HepG2 (cell line): ENCODE results near the gene MT1M.

Experiments used
- ARHGAP35 ChIP-seq: sonication (generic); formaldehyde crosslinking; IDR thresholded peaks from 2 replicates; pipeline ENCODE4 v1.9.0; 2022; ENCODE audit warnings: mild to moderate bottlenecking, inconsistent platforms, moderate library complexity, missing genetic modification reagents, borderline replicate concordance
- NFE2 ChIP-seq: sonication (generic); formaldehyde crosslinking; IDR thresholded peaks from 2 replicates; pipeline ENCODE4 v1.4.0; 2020; ENCODE audit warnings: missing genetic modification reagents
- RAD51 ChIP-seq: fragments of 450-650 bp; IDR thresholded peaks from 2 replicates; pipeline ENCODE4 v1.6.1; 2016; ENCODE audit warnings: borderline replicate concordance
- SUZ12 ChIP-seq: fragments of 150-350 bp; IDR thresholded peaks from 2 replicates; pipeline ENCODE4 v1.6.1; 2014; ENCODE audit warnings: low read depth, low read length
- TCF12 ChIP-seq, 2 experiments: fragments of 450-650 bp in 1 of 2; sonication (generic) in 1 of 2; formaldehyde crosslinking in 1 of 2; IDR thresholded peaks; 2 replicates each; pipeline versions ENCODE4 v1.6.1 to v1.8.0; 2017 to 2022; ENCODE audit warnings: antibody characterized with exemption in 1 of 2, mild to moderate bottlenecking in 1 of 2, missing genetic modification reagents in 1 of 2, moderate library complexity in 1 of 2
- ZZZ3 ChIP-seq: sonication (generic); formaldehyde crosslinking; IDR thresholded peaks from 2 replicates; pipeline ENCODE4 v1.4.0; 2020; ENCODE audit warnings: missing genetic modification reagents, mild to moderate bottlenecking, borderline replicate concordance
- TF ChIP-seq, protein P1 (sequence below): sonication (generic); formaldehyde crosslinking; IDR thresholded peaks from 2 replicates; pipeline ENCODE4 v1.4.0; 2020; ENCODE audit warnings: missing genetic modification reagents
- TF ChIP-seq, protein P2 (sequence below), 2 experiments: IDR thresholded peaks; 2 replicates each; pipeline ENCODE4 v1.6.1; 2011 to 2012; ENCODE audit warnings: low read length in 2 of 2, borderline replicate concordance in 1 of 2, low read depth in 1 of 2, mild to moderate bottlenecking in 1 of 2, moderate library complexity in 1 of 2

DNA sequence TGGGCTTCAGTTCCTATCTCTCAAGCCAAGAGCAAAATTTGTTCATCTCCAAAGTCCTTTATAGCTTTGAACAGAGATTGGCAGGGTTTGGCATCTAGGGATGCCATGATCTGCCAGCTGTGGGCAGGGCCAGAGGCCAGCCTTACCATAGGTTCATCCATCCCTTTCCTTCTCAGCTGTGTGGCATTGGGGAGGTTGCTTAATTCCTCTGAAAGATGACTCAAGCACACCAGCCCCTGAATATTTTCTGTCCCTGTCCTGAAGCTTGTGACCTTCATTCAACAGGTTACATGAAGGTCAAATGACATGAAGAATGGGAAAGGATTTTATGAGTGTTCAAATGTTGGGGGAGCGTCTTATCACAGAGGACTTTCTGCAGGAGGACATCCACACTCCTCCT is 32.0 kb downstream of the MT1M start:
- TF ChIP-seq TCF12 (IDR thresholded peaks at IDR 0.05) (no peak), TCF12 (CRISPR knock-in tag; IDR thresholded peaks at IDR 0.05) (no peak), NFE2 (CRISPR knock-in tag) (no peak), RAD51 (no peak), SUZ12 (no peak), ZZZ3 (CRISPR knock-in tag) (no peak), ARHGAP35 (CRISPR knock-in tag) (no peak)
- TF ChIP-seq, protein P1, sequence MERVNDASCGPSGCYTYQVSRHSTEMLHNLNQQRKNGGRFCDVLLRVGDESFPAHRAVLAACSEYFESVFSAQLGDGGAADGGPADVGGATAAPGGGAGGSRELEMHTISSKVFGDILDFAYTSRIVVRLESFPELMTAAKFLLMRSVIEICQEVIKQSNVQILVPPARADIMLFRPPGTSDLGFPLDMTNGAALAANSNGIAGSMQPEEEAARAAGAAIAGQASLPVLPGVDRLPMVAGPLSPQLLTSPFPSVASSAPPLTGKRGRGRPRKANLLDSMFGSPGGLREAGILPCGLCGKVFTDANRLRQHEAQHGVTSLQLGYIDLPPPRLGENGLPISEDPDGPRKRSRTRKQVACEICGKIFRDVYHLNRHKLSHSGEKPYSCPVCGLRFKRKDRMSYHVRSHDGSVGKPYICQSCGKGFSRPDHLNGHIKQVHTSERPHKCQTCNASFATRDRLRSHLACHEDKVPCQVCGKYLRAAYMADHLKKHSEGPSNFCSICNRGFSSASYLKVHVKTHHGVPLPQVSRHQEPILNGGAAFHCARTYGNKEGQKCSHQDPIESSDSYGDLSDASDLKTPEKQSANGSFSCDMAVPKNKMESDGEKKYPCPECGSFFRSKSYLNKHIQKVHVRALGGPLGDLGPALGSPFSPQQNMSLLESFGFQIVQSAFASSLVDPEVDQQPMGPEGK (CRISPR knock-in tag): no peak
- TF ChIP-seq, protein P2, sequence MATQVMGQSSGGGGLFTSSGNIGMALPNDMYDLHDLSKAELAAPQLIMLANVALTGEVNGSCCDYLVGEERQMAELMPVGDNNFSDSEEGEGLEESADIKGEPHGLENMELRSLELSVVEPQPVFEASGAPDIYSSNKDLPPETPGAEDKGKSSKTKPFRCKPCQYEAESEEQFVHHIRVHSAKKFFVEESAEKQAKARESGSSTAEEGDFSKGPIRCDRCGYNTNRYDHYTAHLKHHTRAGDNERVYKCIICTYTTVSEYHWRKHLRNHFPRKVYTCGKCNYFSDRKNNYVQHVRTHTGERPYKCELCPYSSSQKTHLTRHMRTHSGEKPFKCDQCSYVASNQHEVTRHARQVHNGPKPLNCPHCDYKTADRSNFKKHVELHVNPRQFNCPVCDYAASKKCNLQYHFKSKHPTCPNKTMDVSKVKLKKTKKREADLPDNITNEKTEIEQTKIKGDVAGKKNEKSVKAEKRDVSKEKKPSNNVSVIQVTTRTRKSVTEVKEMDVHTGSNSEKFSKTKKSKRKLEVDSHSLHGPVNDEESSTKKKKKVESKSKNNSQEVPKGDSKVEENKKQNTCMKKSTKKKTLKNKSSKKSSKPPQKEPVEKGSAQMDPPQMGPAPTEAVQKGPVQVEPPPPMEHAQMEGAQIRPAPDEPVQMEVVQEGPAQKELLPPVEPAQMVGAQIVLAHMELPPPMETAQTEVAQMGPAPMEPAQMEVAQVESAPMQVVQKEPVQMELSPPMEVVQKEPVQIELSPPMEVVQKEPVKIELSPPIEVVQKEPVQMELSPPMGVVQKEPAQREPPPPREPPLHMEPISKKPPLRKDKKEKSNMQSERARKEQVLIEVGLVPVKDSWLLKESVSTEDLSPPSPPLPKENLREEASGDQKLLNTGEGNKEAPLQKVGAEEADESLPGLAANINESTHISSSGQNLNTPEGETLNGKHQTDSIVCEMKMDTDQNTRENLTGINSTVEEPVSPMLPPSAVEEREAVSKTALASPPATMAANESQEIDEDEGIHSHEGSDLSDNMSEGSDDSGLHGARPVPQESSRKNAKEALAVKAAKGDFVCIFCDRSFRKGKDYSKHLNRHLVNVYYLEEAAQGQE (IDR thresholded peaks at IDR 0.05; ENCODE audit: borderline replicate concordance in 1 of 2, low read depth in 1 of 2, low read length in 2 of 2): no peak
